ENCODE results near the gene MPC2. TPM values are rescaled to one million over a fixed set of nuclear protein-coding genes. Genes with fewer than 3 reads are reported as not detected.

Gene MPC2
- total and polyA plus RNA-seq, 7 donors = 94.0 to 207 (median 153) TPM

DNA sequence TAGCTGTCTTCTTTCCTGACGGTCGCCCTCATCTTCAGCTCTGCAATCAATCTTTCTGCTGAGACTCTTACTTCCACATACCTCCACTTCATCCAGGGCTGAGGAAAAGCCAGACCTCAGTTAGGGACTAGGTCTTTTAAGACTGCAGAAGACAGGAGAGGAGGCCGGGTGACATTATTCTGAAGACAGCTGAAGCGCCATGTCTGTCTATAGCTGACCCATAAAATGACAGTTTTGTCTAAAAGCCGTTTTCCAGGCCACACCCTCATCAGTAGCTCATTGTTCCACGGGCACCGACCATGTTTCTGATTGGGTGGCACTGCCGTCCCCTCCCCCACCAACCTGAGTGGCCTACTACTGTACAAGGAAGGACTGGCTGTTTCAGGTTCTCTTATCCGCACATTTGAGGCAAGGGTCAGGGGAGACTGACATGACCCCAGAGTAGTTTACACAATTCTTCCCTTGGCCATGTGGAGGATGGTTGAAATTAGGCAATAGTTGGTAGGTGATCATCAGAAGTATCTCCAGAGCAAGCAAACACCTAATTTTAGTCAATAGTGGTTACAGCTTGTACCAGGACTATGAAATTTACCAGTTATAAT is 22.9 kb downstream of the MPC2 start, which contains the start of gene ADCY10:
Gene ADCY10 (minus strand): TSS at position 240 of the 602 bp plus-strand sequence. CDS start 8,994 bp downstream, outside the sequence.
- no peaks in the 10 kb centered on the region for H3K9me3 ChIP-seq
- WGBS, 3 donors = 87 to 92% (median 91%) methylated on average over 9 of the region's 9 CpGs
- H3K4me3 ChIP-seq = no peak within 1 kb of the TSS
- no peaks in the 10 kb centered on the region for H3K27me3 ChIP-seq (ENCODE audit: insufficient read depth in 3 of 3, low read length in 2 of 3)
- DNase-seq = no peak
- intact Hi-C loops (cut with DNase I) = no loop called here
- no peaks in the 10 kb centered on the region for H3K4me1 ChIP-seq
- H3K27ac ChIP-seq = no peak within 1 kb of the TSS
- TF ChIP-seq, protein P1, sequence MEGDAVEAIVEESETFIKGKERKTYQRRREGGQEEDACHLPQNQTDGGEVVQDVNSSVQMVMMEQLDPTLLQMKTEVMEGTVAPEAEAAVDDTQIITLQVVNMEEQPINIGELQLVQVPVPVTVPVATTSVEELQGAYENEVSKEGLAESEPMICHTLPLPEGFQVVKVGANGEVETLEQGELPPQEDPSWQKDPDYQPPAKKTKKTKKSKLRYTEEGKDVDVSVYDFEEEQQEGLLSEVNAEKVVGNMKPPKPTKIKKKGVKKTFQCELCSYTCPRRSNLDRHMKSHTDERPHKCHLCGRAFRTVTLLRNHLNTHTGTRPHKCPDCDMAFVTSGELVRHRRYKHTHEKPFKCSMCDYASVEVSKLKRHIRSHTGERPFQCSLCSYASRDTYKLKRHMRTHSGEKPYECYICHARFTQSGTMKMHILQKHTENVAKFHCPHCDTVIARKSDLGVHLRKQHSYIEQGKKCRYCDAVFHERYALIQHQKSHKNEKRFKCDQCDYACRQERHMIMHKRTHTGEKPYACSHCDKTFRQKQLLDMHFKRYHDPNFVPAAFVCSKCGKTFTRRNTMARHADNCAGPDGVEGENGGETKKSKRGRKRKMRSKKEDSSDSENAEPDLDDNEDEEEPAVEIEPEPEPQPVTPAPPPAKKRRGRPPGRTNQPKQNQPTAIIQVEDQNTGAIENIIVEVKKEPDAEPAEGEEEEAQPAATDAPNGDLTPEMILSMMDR (IDR thresholded peaks at IDR 0.05) = no peak
- ATAC-seq = peak in 3 of 4 donors; percentile 27 to 41 (median 27)
- H3K36me3 ChIP-seq (ENCODE audit: insufficient read depth in 1 of 2, low read depth in 1 of 2) = peaks cover 0 to 40% of the 10 kb centered on the region in 2 donors

DNA sequence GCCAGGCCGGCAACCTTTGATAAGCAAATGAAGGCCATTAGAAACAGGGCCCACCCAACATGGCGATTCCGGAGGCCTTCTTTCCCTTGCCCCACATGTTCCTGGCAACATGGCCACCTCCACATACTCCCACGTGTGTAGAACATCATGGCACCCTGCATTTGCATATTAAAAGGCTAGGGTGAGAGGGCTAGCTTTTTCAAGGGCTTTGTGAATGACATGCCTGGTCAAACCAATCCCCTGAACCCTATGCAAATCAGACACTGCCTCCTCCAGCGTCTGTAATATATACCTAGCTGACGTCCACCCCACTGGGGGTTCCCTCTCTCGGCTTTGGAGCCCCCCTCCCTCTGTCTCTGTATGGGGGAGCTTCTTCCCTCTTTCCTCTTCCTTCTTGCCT is 24.6 kb downstream of the MPC2 start:
- intact Hi-C loops (cut with DNase I) = no loop called here
- DNase-seq = no peak
- Histone ChIP-seq H3K36me3 (ENCODE audit: insufficient read depth in 1 of 2, low read depth in 1 of 2) (peaks cover 0 to 27% of the 10 kb centered on the region in 2 donors), H3K27ac (no peak overlapping the region), H3K27me3 (ENCODE audit: insufficient read depth in 3 of 3, low read length in 2 of 3) (no peaks in the 10 kb centered on the region), H3K4me3 (no peak overlapping the region), H3K9me3 (no peaks in the 10 kb centered on the region), H3K4me1 (no peaks in the 10 kb centered on the region)
- 71 to 78% (median 74%) methylated on average over 7 of the region's 7 CpGs for WGBS, 3 donors
- TF ChIP-seq, protein P1 (IDR thresholded peaks at IDR 0.05) = no peak
- peak in 1 of 4 donors; percentile 12 for ATAC-seq

DNA sequence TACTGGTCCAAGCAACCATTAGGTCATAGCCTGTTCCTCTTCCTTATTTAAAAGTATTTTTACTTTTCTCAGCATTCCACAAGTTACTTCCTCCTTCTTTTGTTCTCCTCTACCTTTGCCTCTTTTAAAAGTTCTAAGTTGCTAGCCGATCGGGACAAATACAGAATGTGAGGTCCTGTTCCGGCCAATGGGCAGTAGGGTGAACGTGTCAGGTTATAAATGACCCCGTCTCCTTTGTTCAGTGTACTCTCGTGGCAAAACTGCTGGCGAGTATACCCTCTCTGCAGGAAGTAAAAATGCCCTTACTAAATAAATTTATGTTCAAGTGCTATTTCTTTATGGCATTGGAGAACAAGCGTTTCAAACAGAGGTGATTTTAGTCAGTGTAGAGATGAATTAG is 25.5 kb downstream of the MPC2 start:
- no peaks in the 10 kb centered on the region for H3K9me3 ChIP-seq
- TF ChIP-seq, protein P1 (IDR thresholded peaks at IDR 0.05) = no peak
- ATAC-seq = no peak
- H3K27me3 ChIP-seq (ENCODE audit: insufficient read depth in 3 of 3, low read length in 2 of 3) = no peaks in the 10 kb centered on the region
- no peak overlapping the region for H3K4me3 ChIP-seq
- WGBS, 3 donors = 47 to 59% (median 56%) methylated on average over 8 of the region's 8 CpGs
- DNase-seq = no peak
- H3K36me3 ChIP-seq (ENCODE audit: insufficient read depth in 1 of 2, low read depth in 1 of 2) = peaks cover 0 to 18% of the 10 kb centered on the region in 2 donors
- H3K4me1 ChIP-seq = no peaks in the 10 kb centered on the region
- no peak overlapping the region for H3K27ac ChIP-seq
- intact Hi-C loops (cut with DNase I) = no loop called here

DNA sequence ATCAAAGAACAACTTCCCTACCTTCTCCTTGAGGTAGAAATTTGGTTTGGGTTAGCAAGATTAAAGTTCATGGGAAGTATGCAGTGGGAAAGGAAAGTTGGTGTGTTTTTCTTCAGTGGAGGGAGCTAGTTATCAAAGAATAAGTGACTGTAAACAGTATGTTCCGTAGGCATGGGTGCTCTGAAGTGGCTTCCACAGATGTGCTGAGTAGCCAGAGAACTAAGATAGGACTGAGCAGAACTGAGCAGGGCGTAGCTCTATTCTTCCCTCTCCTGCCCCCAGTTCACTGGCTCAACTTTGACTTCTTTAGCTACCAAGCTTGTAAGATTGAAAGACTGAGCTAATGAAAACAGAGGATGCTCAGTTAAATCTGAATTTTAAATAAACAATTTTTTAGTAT is 26.3 kb downstream of the MPC2 start:
- ATAC-seq (peak; percentile 19 to 68 (median 50)), DNase-seq (no peak)
- Histone ChIP-seq H3K27ac (no peak overlapping the region), H3K4me1 (no peaks in the 10 kb centered on the region), H3K36me3 (ENCODE audit: insufficient read depth in 1 of 2, low read depth in 1 of 2) (peaks cover 0 to 9% of the 10 kb centered on the region in 2 donors), H3K4me3 (no peak overlapping the region), H3K9me3 (no peaks in the 10 kb centered on the region), H3K27me3 (ENCODE audit: insufficient read depth in 3 of 3, low read length in 2 of 3) (no peaks in the 10 kb centered on the region)
- intact Hi-C loops (cut with DNase I) = no loop called here
- TF ChIP-seq, protein P1 (IDR thresholded peaks at IDR 0.05) = no peak
- 65 to 67% (median 66%) methylated on average over 2 of the region's 2 CpGs for WGBS, 3 donors

All from psoas muscle (tissue), 8 donors.